ENCODE results near the gene STK32B. TPM values are rescaled to one million over a fixed set of nuclear protein-coding genes. Genes with fewer than 3 reads are reported as not detected.

STK32B gene
- total RNA-seq, 1 donor from 2014 or later, result 3.5 TPM

DNA sequence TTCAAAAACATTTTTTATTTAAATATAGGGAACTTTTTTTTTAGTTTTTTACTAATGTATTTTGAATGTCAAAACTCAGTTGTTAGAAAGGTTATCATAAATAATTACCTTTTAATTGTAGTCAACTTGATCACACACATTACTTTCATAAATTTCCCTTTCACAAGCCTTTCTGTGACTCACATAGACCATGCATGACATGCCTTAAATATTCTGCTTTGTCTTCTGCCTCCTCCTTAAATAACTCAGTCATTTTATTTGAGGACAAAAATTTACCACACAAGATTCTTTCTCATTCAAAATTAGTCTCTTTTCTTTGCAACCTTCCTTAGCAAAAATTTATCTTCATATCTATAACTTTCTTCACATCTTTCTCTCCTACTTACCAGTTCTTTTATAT, 437.1 kb downstream of the STK32B start:
- no peak overlapping the region for H3K4me3 Mint-ChIP-seq
- DNase-seq (ENCODE audit: low read depth, low spot score), result no peak
- no peaks in the 10 kb centered on the region for H3K27me3 Mint-ChIP-seq (ENCODE audit: low read depth)
- peaks cover 22% of the 10 kb centered on the region for H3K36me3 Mint-ChIP-seq (ENCODE audit: low read depth)
- H3K9me3 Mint-ChIP-seq, result peaks cover 14% of the 10 kb centered on the region
- no peaks in the 10 kb centered on the region for H3K4me1 Mint-ChIP-seq
- TF ChIP-seq, protein P1, sequence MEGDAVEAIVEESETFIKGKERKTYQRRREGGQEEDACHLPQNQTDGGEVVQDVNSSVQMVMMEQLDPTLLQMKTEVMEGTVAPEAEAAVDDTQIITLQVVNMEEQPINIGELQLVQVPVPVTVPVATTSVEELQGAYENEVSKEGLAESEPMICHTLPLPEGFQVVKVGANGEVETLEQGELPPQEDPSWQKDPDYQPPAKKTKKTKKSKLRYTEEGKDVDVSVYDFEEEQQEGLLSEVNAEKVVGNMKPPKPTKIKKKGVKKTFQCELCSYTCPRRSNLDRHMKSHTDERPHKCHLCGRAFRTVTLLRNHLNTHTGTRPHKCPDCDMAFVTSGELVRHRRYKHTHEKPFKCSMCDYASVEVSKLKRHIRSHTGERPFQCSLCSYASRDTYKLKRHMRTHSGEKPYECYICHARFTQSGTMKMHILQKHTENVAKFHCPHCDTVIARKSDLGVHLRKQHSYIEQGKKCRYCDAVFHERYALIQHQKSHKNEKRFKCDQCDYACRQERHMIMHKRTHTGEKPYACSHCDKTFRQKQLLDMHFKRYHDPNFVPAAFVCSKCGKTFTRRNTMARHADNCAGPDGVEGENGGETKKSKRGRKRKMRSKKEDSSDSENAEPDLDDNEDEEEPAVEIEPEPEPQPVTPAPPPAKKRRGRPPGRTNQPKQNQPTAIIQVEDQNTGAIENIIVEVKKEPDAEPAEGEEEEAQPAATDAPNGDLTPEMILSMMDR (conservative IDR thresholded peaks at IDR 0.05), result no peak
- no peak overlapping the region for H3K27ac Mint-ChIP-seq (ENCODE audit: unreplicated experiment)

DNA sequence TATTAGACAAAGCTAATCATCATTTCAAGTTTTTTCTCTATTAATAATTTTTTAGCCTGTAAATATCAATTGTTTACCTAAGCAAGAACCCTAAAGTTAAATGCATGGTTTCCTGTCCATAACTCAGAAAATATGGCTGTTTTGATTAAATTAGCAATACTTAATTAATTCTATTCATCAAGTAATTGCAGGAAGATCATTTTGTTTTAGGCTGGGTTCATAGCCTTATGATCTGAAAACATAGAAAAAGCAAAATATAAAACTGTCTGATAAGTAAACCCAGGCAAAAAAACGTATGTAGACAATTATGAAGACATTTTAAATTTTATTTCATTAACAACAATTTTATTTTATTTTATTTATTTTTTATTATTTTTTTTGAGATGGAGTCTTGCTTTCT, 438.0 kb downstream of the STK32B start:
- TF ChIP-seq, protein P1 (conservative IDR thresholded peaks at IDR 0.05), result no peak
- H3K27me3 Mint-ChIP-seq (ENCODE audit: low read depth), result no peaks in the 10 kb centered on the region
- no peak overlapping the region for H3K4me3 Mint-ChIP-seq
- peaks cover 22% of the 10 kb centered on the region for H3K36me3 Mint-ChIP-seq (ENCODE audit: low read depth)
- H3K4me1 Mint-ChIP-seq, result no peaks in the 10 kb centered on the region
- no peak overlapping the region for H3K27ac Mint-ChIP-seq (ENCODE audit: unreplicated experiment)
- peaks cover 14% of the 10 kb centered on the region for H3K9me3 Mint-ChIP-seq
- DNase-seq (ENCODE audit: low read depth, low spot score), result no peak

DNA sequence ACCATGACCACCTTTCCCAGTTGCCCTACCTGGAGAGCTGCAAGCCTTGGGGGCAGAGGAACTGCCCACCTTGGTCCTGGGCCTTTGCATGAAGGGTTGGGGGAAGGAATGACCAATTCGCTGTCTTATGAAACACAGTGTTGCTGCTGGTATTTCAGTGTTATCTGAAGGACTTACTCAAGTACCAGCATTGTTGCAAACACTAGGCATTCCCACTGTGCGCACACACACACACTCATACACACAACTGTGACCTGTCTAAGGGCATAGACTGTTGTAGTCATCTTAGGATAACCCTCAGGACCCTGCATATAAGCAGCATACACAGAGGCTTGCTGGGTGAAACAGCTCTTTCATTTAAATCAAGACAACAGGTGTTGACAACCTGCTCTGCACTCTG, 446.2 kb downstream of the STK32B start:
- H3K4me1 Mint-ChIP-seq, result peaks cover 5% of the 10 kb centered on the region
- H3K27ac Mint-ChIP-seq (ENCODE audit: unreplicated experiment), result peak overlapping the region; percentile 19
- H3K9me3 Mint-ChIP-seq, result peaks cover 3% of the 10 kb centered on the region
- H3K4me3 Mint-ChIP-seq, result no peak overlapping the region
- DNase-seq (ENCODE audit: low read depth, low spot score), result no peak
- H3K27me3 Mint-ChIP-seq (ENCODE audit: low read depth), result no peaks in the 10 kb centered on the region
- H3K36me3 Mint-ChIP-seq (ENCODE audit: low read depth), result peaks cover 20% of the 10 kb centered on the region
- TF ChIP-seq, protein P1 (conservative IDR thresholded peaks at IDR 0.05), result no peak

DNA sequence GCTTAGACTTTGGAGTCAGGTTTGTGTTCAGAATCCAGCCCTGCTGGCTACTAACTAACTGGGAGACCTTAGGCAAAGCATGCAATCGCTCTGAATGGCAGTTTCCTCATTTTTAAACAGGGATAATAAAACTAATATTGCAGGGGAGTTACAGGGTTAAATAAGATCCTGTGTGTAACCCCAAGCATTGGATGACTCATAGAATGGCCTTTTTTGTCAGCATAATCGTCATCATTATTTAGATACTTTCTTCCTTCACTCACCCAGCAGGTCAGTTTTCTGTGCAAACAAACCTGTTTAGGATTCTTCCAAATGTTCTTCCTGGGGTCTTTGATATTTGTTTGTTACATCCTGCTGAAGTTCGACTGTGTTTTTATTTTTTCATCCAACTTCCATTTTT, 448.9 kb downstream of the STK32B start:
- H3K36me3 Mint-ChIP-seq (ENCODE audit: low read depth), result peaks cover 11% of the 10 kb centered on the region
- peaks cover 2% of the 10 kb centered on the region for H3K9me3 Mint-ChIP-seq
- TF ChIP-seq, protein P1 (conservative IDR thresholded peaks at IDR 0.05), result no peak
- peaks cover 5% of the 10 kb centered on the region for H3K4me1 Mint-ChIP-seq
- no peak overlapping the region for H3K4me3 Mint-ChIP-seq
- DNase-seq (ENCODE audit: low read depth, low spot score), result no peak
- no peak overlapping the region for H3K27ac Mint-ChIP-seq (ENCODE audit: unreplicated experiment)
- H3K27me3 Mint-ChIP-seq (ENCODE audit: low read depth), result no peaks in the 10 kb centered on the region

DNA sequence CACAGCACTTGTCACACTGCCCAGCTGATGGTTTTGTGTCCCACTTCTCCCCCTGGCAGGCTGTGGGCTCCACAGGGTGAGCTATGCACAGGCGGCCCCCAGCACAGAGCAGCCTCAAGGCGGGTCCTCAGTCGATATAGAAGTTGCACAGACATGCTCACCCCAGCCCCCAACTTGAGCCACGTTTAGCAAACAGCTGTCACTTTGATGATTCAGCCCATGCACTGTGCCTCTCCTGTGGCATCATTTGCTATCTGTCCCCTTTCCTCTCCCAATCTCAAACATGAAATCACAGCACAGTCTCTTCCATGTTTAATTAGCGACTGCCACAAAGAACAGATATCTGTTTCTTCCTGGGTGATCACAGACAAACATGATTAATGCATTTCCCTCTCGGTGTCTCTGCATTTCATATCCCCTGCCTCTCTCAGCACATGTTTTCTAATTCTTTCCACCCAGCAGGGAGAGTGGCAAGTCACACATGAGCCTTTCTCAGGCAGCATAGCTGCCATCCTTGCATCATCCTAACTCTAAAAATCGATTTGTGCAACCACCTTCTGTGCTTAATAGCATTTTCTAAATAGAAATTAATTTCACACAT, 452.2 kb downstream of the STK32B start:
- H3K36me3 Mint-ChIP-seq (ENCODE audit: low read depth), result peaks cover 4% of the 10 kb centered on the region
- H3K4me1 Mint-ChIP-seq, result peaks cover 5% of the 10 kb centered on the region
- no peak for DNase-seq (ENCODE audit: low read depth, low spot score)
- TF ChIP-seq, protein P1 (conservative IDR thresholded peaks at IDR 0.05), result no peak
- H3K9me3 Mint-ChIP-seq, result peaks cover 4% of the 10 kb centered on the region
- no peak overlapping the region for H3K4me3 Mint-ChIP-seq
- peak overlapping the region; percentile 16 for H3K27ac Mint-ChIP-seq (ENCODE audit: unreplicated experiment)
- no peaks in the 10 kb centered on the region for H3K27me3 Mint-ChIP-seq (ENCODE audit: low read depth)

Data from neural crest cell (in vitro differentiated cells).